GM21576 (cell line): Measurements from ENCODE around the gene LCP1.
A peak's percentile ranks its signal among the peaks of the same experiment; 100 is the strongest.
"Not testable (repeated sequence)": the region's sequence is repeated elsewhere in the genome, so short reads cannot be mapped to it uniquely, and the experiment has no call there.

Source experiments
- ATAC-seq: cut with Tn5 transposase; IDR thresholded peaks from one replicate; pipeline ENCODE4 v1.9.1; 2021; ENCODE audit warnings: mild to moderate bottlenecking, moderate library complexity; ENCODE audit not compliant: unreplicated experiment

Gene LCP1, protein sequence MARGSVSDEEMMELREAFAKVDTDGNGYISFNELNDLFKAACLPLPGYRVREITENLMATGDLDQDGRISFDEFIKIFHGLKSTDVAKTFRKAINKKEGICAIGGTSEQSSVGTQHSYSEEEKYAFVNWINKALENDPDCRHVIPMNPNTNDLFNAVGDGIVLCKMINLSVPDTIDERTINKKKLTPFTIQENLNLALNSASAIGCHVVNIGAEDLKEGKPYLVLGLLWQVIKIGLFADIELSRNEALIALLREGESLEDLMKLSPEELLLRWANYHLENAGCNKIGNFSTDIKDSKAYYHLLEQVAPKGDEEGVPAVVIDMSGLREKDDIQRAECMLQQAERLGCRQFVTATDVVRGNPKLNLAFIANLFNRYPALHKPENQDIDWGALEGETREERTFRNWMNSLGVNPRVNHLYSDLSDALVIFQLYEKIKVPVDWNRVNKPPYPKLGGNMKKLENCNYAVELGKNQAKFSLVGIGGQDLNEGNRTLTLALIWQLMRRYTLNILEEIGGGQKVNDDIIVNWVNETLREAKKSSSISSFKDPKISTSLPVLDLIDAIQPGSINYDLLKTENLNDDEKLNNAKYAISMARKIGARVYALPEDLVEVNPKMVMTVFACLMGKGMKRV

DNA sequence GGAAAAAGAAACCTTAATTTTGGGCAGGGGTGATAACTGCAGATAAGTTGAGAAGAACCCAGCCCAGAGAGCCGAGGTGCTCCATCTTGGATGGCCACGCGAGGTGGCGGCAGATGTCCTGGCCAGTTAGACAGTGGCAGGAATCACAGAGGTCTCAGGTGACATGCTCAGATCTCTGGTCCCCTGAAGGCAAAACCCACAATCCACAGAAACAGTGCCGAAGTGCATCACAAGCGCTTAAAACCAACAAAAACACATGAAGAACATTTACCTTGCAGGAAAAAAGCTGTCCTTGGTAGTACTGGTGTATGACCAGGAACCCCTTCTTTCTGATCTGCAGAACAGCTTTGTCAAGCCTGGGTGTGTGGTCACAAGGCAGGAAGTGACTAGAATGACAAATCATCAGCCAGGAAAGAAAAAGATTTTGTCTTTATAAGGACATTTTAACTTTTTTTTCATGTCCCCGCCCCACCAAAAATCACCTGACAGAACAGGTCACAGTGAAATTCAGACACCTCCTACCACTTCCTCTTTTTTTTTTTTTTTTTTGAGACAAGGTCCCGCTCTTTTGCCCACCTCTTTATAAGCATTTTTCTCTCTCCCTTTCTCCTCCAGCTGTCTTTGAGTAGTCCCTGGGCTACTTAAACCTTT lies at the start of gene LCP1:
Gene LCP1, minus strand, starts transcription at position 338 of the 651 bp plus-strand sequence. CDS start 22,515 bp downstream, outside the sequence.
- peak; percentile 61 for ATAC-seq

DNA sequence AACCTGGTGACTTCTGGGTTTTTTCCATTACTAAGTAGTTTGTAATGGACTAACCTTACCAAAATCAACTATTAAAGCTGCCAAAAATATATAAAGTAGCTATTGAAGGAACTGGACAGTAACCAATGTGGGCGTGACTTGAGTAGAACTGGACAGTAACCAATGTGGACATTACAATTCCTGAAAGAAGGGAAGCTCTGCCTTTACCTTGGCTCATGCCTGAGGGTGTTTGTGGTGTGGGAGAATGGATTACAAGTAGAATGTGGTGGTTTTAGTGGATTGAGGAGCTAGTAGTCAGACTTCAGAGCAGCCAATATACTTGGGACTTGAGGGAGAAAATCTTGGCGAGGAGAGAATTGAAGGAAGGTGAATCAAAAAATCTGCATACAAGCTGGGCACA lies 47.3 kb upstream of the LCP1 start:
- no peak for ATAC-seq

DNA sequence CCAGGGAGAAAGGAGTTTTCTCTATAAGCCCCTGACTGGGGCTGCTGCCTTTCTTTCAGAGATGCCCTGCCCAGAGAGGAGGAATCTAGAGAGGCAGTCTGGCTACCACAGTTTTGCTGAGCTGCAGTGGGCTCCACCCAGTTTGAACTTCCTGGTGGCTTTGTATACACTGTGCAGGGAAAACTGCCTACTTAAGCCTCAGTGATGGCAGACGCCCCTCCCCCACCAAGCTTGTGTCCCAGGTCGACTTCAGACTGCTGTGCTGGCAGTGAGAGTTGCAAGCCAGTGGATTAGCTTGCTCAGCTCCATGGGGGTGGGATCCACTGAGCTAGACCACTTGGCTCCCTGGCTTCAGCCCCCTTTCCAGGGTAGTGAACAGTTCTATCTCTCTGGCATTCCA lies 38.3 kb upstream of the LCP1 start:
- not testable (repeated sequence) for ATAC-seq

DNA sequence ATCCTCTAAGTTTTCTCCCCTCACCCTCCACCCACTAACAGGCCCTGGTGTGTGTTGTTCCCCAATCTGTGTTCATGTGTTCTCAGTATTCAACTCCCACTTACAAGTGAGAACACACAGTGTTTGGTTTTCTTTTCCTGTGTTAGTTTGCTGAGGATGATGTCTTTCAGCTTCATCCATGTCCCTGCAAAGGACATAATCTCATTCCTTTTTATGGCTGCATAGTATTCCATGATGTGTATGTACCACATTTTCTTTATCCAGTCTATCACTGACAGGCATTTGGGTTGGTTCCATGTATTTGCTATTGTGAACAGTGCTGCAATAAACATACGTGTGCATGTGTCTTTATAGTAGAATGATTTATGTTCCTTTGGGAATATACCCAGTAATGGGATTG lies 32.8 kb upstream of the LCP1 start:
- ATAC-seq = not testable (repeated sequence)

DNA sequence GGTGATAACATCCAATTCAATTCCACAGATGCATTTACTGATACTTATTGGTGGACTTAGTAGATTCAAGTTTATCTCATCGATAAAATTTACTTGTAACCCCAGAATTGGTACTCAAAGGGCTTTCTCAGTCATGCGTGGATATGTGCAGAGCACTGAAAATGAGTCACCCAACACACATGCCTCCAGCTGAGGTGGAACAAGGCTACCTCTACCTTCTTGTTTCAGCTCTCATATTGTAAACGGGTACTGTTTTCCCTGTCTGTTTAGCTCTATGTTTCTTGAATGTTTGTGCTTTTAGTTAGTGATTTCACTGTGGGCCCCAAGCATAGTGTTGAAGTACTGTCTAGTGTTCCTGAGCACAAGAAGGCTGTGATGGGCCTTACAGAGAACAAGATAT lies 31.3 kb upstream of the LCP1 start:
- no peak for ATAC-seq

DNA sequence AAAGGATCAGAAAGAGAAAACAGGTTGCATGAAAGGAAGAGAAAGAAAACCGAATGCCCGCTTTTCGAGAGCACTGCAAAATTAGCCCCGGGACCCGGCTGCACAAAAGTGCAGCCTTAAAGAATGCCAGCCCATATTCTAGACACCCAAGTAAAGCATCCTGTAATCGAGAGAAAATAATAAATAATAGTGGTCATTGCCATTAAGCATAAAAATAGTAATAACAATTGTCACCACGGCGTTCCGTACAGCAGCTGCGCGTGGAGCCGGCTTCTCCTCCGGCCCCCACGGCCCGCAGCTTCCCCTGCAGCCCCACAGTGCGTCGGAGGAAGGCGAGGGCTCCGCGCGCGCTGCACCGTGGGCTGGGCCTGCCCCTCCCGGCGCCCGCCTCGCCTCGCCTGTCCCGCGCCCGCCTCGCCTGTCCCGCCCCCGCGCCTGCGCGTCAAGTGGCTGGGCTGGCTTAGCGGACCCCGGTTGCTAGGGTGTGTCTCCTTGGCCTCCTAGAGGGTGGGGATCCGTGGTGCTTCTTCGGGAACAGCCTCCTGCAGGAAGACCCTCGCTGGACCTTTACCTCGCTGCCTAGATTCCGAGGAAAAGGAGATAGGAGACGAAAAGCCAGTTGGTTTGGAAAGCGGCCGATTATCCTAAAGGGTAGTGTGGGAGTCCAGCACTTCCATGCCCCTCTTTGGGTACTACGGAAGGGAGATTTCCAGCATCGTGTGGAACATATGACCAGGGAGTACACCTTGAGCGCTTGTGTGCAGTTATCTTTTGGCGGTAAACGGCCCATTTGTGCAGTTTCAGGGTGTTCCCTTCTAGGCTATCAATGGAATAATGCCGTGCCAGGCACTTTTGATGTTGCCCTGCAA lies 29.7 kb upstream of the LCP1 start, which contains the start of gene LRRC63:
Gene LRRC63, plus strand, starts transcription at position 446 of the 869 bp plus-strand sequence. CDS start 1,107 bp downstream, outside the sequence.
- peak; percentile 91 for ATAC-seq

DNA sequence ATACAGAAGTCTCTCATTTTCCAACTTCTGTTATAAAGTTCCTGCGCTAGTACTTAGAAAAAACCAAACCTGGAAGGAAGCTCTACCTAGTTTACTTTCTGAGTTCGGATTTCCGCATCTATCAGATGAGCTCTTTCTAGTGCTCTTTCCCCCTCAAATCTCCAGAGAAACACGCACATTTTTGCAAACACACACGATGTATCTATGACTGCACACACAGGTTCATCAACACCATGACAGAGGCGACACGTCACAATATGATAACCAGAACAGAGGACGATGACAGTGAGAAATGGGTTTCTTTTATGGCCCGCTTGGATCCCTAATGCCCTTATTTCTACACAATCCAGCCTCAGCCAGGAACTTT lies 29.1 kb upstream of the LCP1 start:
- ATAC-seq = no peak

DNA sequence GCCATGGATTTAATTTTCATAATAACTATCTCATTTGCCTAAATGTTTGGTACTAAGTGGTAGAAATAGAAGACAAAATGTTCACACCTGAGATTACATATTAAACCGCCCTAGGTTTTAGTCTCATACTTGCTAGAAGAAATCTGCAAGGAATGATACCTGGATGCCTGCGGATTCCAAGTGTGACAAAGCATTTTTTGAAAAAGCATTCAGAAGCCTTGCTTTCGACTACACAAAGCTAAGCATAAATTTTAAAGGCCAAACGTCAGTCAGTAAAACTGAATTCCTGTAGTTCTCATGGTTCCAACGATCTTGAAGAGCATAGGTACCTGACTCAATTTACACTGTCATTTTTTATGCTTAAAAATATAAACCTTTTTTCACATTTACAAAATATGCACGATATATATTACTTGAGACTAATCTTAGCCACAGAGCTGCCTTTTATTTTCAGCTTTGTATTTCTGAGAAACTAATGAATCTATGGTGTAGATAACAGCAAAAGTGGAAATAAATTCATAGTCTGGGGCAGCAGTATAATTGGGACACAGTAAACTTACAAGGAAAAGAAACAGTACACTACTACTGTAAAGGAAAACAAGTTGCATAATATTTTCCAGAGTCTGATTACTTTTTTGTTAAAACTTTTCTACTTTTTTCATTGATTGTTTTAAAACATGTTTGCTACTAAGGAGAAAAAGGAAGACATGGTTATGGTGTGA lies 28.5 kb upstream of the LCP1 start:
- no peak for ATAC-seq

DNA sequence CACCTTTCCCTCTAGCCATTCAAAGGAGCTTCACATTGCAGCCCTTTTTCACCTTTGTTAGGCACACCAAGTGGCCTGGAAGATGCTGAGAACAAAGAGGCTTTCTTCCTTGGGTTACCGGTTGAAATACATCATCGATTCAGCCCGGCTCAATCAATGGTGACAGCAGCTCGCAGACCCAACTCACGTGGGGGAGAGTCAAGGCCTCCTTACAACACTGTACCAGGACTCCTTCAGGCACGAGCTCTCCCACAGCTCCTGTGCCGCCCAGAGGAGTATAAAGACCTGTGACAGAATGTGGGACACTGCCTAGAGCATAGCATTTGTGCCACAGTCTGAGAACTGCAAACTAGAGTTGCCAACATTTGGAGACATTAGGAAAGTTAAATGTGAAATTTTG lies 25.9 kb upstream of the LCP1 start:
- no peak for ATAC-seq

DNA sequence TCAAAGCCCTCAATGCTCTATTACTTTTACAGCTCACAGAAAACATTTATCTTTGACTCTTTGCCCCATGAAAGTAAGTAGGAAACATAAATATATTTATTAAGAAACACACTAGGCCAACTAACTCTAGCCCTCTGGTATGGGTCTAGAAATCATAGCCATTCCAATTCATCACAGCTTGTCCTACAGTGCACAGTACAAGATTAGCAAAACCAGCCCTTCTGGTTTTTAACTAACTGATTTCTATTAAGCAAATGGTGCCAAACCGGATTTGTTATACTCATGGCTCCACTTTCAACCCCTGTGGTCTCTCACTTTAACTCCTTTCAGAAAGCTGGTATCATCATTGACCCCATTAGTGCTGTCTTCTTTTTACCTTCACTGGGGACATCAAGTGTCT lies 24.2 kb upstream of the LCP1 start:
- no peak for ATAC-seq

DNA sequence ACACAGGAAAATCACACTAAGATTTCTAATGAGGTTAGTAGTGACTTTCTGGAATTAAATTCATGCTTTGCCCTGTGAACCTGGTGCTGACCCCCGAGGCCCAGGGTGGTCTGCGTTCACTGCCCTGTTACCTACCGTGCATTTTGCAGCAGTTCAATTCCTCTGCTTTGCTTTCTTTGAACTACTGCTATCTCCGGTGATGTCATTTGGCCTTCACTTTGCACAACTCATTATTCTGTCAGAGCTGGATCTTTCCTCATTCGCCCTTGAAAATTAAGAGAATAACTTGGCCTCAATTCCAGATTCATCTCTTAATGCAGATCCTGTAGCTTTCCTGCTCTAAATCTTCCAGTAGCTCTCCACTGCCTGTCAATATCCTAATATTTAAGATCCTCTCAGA lies 21.0 kb upstream of the LCP1 start:
- no peak for ATAC-seq

DNA sequence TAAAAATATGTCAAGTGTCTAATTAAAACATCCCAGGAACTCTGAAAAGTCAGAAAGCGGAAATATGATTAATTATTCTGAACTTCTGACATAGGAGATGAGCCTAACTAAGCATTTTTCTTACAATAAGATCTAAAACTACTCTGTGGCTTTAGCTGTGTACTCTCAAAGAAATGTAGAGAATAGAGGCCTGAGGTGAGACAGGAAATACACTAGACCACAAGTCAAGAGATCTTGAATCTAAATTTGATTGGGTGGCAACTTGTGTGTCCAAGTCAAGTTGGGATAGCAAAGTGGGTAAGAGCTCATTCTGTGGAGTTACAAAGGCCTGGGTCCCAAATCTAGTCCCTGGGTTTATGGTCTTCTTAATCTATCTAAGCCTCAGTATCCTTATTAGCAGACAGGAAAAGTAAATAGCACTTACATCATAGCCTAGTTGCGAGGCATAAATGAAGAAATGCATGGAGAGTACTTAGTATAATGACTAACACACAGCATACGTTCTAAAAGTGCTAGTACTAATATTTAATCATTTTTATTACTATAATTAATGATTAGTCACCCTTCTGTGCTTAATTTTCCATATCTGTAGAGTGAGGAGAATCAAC lies 20.3 kb upstream of the LCP1 start:
- peak; percentile 56 for ATAC-seq

DNA sequence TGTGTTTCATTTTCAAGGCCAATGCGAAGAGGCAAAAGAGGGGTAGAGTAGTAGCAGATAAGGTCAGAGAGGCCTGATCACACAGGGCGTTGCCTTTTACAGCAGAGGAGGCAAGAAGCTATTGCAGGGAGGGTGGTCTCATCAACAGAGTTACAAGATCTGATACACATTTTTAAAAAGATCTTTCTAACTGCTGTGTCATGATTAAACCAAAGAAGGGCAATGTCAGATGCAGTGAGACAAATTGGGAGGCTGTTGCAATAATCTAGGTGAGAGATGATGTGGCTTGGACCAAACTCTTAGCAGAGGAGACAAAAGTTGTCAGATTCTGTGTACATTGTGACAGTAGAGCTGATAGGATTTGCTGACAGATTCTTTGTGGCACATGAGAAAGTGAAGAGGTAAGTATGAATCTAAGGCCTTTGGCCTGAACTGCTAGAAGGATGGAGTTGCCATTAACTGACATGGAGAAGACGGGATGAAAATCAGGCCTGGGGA lies 16.8 kb upstream of the LCP1 start:
- ATAC-seq = no peak

DNA sequence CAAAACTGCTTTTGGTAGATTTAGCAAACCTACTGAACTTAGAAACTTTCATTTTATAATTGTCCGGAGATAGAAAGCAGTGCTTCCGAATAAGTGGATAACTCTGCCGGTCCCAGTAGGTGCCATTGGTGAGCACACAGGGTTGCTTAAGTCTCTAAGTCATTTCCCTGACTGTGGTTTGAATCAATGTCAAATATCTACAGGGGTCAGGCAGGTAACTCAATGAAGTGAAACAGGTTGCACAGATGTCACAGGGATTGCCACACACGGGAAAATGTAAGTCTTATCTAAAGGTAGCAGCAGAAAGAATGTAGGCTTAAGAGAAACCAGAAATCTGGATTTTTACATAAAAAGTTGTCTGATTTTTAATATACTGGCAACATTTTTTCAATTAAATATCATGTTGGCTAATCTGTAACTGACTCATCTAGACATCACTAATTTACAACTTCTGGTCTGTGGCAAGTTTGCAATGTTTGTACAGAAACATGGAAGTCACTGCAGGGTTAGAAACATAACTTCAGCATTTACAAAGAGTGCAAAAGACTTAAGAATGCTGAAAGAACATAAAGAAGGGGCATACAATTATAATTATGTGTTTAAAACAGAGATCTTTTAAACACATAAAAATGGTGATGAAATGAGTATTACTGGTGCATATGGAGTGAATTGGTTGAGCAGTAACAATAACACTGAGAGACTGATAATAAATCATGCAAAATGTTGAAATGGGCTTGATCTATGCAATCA lies 15.5 kb upstream of the LCP1 start:
- ATAC-seq = no peak

DNA sequence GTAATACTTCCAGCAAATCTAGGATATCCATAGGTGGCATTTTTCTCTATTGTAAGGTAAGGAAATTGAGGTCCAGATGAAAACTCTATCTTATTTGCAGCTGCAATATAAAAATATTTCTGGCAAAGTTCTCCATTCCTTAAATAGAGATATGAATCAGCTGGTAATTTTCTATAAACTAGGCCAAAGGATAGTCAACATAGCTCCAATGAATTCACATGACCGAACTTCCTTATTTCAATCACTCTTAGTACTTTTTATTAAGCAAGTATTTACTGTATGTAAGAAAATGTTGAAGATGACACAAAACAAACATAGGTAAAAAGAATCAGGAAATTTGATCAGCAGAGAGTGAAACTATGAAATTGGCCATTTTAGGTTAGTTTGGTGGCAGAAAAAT lies 13.0 kb upstream of the LCP1 start:
- ATAC-seq = no peak

DNA sequence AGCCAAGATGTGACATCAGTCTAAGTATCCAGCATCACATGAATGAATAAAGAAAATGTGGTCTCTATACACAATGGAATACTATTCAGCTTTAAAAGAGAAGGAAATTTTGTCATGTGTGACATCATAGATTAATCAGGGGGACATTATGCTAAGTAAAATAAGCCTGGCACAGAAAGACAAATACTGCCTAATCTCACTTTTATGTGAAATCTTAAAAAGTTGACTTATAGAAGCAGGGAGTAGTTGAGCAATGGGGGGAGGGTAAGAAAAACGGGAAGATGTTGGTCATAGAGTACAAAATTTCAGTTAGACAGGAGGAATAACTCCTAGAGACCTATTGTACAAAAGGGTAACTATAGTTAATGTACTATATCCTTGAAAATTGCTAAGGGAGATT lies 10.4 kb upstream of the LCP1 start:
- ATAC-seq = no peak

DNA sequence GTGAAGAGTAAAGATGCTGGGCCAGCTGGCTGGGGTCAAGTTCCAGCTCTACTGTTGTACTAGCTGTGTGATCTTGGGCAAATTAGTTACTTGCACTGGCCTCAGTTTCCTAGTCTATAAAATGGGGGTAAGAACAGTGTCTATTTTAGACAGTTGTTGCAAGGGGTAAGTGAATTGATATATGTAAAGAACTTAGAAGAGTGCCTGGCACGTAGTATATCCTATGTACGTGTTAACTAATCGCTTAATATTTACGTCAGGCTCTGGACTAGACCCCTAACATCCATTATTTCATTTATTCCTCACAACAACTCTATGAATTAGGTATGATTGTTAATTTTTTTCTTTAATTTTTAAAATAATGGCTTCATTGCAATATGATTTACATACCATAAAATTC lies 3.7 kb upstream of the LCP1 start:
- no peak for ATAC-seq

DNA sequence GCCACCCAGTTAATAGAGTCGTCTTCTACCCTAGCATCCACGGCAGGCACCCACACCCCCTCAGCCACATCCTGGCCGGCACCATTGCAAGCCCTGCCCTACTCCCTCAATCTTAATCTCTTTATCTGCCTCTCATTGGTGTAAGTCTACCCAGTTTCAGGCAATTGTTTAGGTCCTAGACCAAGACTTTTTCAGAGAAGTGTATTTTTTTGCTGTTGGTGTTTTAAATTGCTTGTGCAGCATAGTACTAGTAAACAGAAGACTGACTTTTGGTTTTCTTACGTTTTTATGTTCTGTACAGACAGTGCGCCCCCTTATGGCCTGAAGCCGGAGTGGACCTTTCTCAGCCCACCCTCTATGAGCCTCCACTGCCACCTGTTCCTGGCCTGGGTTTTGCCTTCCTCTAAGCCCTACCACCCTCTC lies 2.3 kb upstream of the LCP1 start:
- ATAC-seq = peak; percentile 45
